Measurements from ENCODE around the gene AP1S1. TPM values are rescaled to one million over a fixed set of nuclear protein-coding genes. Genes with fewer than 3 reads are reported as not detected.
A peak's percentile ranks its signal among the peaks of the same experiment; 100 is the strongest.

Gene AP1S1
- total and polyA plus RNA-seq, 4 donors: 16.8 to 51.2 (median 24.1) TPM

DNA sequence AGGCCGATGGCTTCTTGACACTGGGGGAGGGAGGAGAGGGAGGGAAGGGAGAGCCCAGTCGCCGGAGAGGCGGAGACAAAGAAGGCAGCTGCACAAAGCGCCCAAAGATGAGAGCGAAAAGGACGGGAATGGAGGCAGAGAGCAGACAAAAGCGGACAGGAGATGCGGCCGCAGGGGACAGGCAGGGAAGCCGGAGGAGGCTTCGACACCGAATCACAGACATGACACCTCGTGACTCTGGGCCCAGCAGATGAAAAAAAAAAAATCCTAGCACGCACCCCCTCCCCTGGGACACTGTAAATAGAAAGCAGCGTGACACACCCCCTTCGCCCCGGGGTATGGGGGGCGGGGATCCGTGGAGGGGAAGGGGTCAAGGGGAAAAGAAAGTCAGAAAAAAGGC lies 24.8 kb downstream of the AP1S1 start:
- H3K4me1 ChIP-seq (ENCODE audit: control insufficient read depth in 1 of 2, insufficient read depth in 2 of 2, low read length in 2 of 2): no peaks in the 10 kb centered on the region
- ATAC-seq (ENCODE audit: low FRiP score) (no peak), DNase-seq (no peak)
- no peaks in the 10 kb centered on the region for H3K27me3 ChIP-seq (ENCODE audit: control insufficient read depth in 1 of 2, insufficient read depth in 2 of 2, low read length in 1 of 2)
- H3K36me3 ChIP-seq (ENCODE audit: control insufficient read depth in 1 of 2, insufficient read depth in 2 of 2, low read length in 1 of 2): no peaks in the 10 kb centered on the region
- whole genome bisulfite sequencing, 2 donors: 1 to 2% methylated on average over 18 to 20 of the region's 20 CpGs
- H3K4me3 ChIP-seq (ENCODE audit: low read length in 2 of 2): no peak overlapping the region
- no peaks in the 10 kb centered on the region for H3K9me3 ChIP-seq (ENCODE audit: control insufficient read depth, low read length)
- intact Hi-C loops (cut with DNase I): no loop called here
- H3K27ac ChIP-seq (ENCODE audit: low read depth in 1 of 2, low read length in 2 of 2): no peak overlapping the region

DNA sequence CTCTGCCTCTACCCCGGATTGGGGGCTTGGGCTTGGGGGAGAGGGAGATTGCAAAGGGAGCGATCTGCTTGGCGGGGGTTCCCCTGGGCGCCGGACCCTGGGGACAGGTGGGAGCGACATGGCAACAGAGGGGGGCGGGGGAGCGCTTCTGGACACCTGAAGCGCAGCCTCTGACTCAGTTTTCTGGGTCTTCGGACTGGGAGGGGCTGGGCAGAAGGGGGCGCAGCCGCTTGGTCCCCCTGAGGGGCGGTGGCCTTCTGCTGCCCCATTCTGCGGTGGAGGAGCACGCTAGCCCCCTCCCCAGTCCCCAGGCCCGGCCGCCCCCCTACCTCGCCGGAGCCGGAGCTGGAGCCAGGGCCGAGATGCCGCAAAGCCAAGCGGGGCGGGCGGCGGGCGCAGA lies 25.4 kb downstream of the AP1S1 start:
- H3K9me3 ChIP-seq (ENCODE audit: control insufficient read depth, low read length): no peaks in the 10 kb centered on the region
- H3K4me3 ChIP-seq (ENCODE audit: low read length in 2 of 2): no peak overlapping the region
- H3K4me1 ChIP-seq (ENCODE audit: control insufficient read depth in 1 of 2, insufficient read depth in 2 of 2, low read length in 2 of 2): no peaks in the 10 kb centered on the region
- no peaks in the 10 kb centered on the region for H3K36me3 ChIP-seq (ENCODE audit: control insufficient read depth in 1 of 2, insufficient read depth in 2 of 2, low read length in 1 of 2)
- intact Hi-C loops (cut with DNase I): no loop called here
- no peaks in the 10 kb centered on the region for H3K27me3 ChIP-seq (ENCODE audit: control insufficient read depth in 1 of 2, insufficient read depth in 2 of 2, low read length in 1 of 2)
- DNase-seq: no peak
- ATAC-seq (ENCODE audit: low FRiP score): no peak
- H3K27ac ChIP-seq (ENCODE audit: low read depth in 1 of 2, low read length in 2 of 2): no peak overlapping the region
- WGBS, 2 donors: 0 to 1% methylated on average over 21 to 27 of the region's 27 CpGs

DNA sequence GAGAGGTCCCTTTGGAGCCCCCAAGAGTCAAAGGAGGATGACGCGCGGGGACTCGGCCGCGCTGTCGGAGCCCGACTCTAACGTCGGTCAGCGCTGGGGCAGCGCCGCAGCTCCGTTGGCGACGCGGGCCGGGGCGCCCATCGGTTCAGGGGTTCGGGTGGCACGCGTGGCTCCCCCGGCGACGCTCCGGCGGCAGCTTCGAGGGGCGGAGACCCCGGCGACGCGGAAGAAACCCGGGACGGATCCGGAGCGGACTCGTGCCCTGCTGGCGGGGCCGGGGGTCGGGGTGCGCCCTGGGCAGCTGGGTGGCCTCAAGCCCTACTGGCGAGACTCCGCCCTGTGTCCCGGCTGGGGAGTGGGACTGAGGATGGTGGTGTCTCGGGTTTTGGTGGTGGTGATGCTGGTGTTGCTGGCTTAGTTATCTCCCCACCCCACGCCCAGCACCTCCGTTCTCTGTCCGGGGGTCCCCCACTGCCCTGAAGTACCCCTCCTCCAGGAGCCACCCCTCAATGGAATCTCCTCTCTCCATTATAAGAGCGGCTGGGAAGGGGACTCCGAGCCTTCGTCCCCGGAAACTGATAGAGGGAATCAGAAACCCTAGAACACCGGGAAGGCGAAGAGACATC lies 26.0 kb downstream of the AP1S1 start, which contains the start of gene NAT16:
Gene NAT16, minus strand, starts transcription at position 164 of the 626 bp plus-strand sequence. CDS start 5,486 bp downstream, outside the sequence.
- no peak within 1 kb of the TSS for H3K27ac ChIP-seq (ENCODE audit: low read depth in 1 of 2, low read length in 2 of 2)
- no peaks in the 10 kb centered on the region for H3K4me1 ChIP-seq (ENCODE audit: control insufficient read depth in 1 of 2, insufficient read depth in 2 of 2, low read length in 2 of 2)
- H3K27me3 ChIP-seq (ENCODE audit: control insufficient read depth in 1 of 2, insufficient read depth in 2 of 2, low read length in 1 of 2): no peaks in the 10 kb centered on the region
- H3K4me3 ChIP-seq (ENCODE audit: low read length in 2 of 2): no peak within 1 kb of the TSS
- WGBS, 2 donors: 3 to 4% methylated on average over 43 to 56 of the region's 56 CpGs
- DNase-seq (no peak), ATAC-seq (ENCODE audit: low FRiP score) (no peak)
- H3K9me3 ChIP-seq (ENCODE audit: control insufficient read depth, low read length): no peaks in the 10 kb centered on the region
- no peaks in the 10 kb centered on the region for H3K36me3 ChIP-seq (ENCODE audit: control insufficient read depth in 1 of 2, insufficient read depth in 2 of 2, low read length in 1 of 2)
- intact Hi-C loops (cut with DNase I): no loop called here

DNA sequence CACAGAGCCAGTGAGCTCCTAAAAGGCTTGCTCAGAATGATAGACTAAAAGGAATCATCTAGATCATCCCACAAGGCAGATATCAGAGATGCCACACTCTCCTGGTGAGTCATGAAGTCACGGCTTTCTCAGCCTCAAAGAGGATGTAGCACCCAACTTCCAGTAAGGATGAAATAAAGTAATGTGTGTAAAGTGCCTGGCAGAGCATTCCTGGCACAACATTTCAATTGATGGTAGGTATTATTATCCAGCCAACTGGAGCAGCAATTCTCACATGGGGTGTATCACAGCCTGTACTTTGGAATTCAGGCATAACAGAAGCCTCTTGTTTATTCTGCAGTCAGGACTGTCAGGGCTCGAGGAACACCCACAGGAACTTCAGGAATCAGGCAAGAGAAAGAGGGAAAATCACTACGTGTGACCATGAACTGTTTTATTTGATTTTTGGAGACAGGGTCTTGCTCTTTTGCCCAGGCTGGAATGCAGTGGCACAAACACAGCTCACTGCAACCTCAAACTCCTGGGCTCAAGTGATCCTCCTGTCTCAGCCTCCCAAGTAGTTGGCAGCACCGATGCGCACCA lies 31.1 kb downstream of the AP1S1 start:
- H3K27me3 ChIP-seq (ENCODE audit: control insufficient read depth in 1 of 2, insufficient read depth in 2 of 2, low read length in 1 of 2): no peaks in the 10 kb centered on the region
- H3K36me3 ChIP-seq (ENCODE audit: control insufficient read depth in 1 of 2, insufficient read depth in 2 of 2, low read length in 1 of 2): no peaks in the 10 kb centered on the region
- no peaks in the 10 kb centered on the region for H3K9me3 ChIP-seq (ENCODE audit: control insufficient read depth, low read length)
- H3K27ac ChIP-seq (ENCODE audit: low read depth in 1 of 2, low read length in 2 of 2): no peak overlapping the region
- DNase-seq (no peak), ATAC-seq (ENCODE audit: low FRiP score) (no peak)
- WGBS, 2 donors: 43% methylated on average over 5 of the region's 5 CpGs
- intact Hi-C loops (cut with DNase I): no loop called here
- no peaks in the 10 kb centered on the region for H3K4me1 ChIP-seq (ENCODE audit: control insufficient read depth in 1 of 2, insufficient read depth in 2 of 2, low read length in 2 of 2)
- no peak overlapping the region for H3K4me3 ChIP-seq (ENCODE audit: low read length in 2 of 2)

DNA sequence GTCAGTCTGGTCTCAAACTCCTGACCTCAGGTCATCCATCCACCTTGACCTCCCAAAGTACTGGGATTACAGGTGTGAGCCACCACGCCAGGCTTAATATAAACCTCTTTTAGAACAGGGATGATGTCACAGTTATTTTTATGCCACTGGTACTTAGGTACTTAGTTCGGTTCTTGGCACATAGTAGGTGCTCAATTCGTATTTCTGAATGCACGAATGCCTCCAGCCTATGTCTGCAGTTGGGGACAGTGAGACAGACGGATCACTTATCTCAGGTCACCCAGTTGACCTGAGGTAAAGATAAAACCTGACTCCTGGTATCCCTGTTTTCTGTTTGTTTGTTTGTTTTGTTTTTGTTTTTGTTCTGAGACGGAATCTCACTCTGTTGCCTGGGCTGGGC lies 31.9 kb downstream of the AP1S1 start:
- intact Hi-C loops (cut with DNase I): no loop called here
- no peaks in the 10 kb centered on the region for H3K9me3 ChIP-seq (ENCODE audit: control insufficient read depth, low read length)

DNA sequence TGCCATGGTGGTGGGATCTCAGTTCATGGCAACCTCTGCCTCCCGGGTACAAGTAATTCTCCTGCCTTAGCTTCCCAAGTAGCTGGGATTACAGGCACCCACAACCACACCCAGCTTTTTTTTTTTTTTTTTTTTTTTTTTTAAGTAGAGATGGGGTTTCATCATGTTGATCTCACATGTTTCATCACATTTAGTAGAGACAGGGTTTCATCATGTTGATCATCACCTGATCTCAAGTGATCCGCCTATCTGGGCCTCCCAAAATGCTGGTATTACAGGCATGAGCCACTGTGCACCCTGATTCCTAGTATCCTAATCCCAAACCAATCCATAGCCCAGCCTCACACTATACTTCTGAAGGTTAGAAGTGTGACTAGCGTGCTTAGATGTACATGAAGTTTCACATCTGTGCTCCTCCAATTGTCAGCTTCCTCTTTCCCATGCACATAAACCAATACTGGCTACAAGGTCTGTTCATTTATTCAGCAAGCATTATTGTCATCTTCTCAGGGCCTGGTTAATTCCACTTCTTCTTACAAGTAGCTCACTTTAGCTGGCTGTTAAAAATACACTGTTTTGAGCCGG lies 32.7 kb downstream of the AP1S1 start:
- Histone ChIP-seq H3K4me3 (ENCODE audit: low read length in 2 of 2) (no peak overlapping the region), H3K27me3 (ENCODE audit: control insufficient read depth in 1 of 2, insufficient read depth in 2 of 2, low read length in 1 of 2) (no peaks in the 10 kb centered on the region), H3K9me3 (ENCODE audit: control insufficient read depth, low read length) (no peaks in the 10 kb centered on the region), H3K4me1 (ENCODE audit: control insufficient read depth in 1 of 2, insufficient read depth in 2 of 2, low read length in 2 of 2) (no peaks in the 10 kb centered on the region), H3K27ac (ENCODE audit: low read depth in 1 of 2, low read length in 2 of 2) (no peak overlapping the region), H3K36me3 (ENCODE audit: control insufficient read depth in 1 of 2, insufficient read depth in 2 of 2, low read length in 1 of 2) (no peaks in the 10 kb centered on the region)
- 89 to 90% methylated on average over 4 of the region's 4 CpGs for WGBS, 2 donors
- intact Hi-C loops (cut with DNase I): no loop called here
- DNase-seq (no peak), ATAC-seq (ENCODE audit: low FRiP score) (no peak)

More for the DNA sequence above, 31.9 kb downstream of the AP1S1 start:
- no peak for ATAC-seq (ENCODE audit: low FRiP score)
- 60 to 61% methylated on average over 6 of the region's 6 CpGs for WGBS, 2 donors
- no peaks in the 10 kb centered on the region for H3K36me3 ChIP-seq (ENCODE audit: control insufficient read depth in 1 of 2, insufficient read depth in 2 of 2, low read length in 1 of 2)
- H3K4me1 ChIP-seq (ENCODE audit: control insufficient read depth in 1 of 2, insufficient read depth in 2 of 2, low read length in 2 of 2): no peaks in the 10 kb centered on the region
- H3K27ac ChIP-seq (ENCODE audit: low read depth in 1 of 2, low read length in 2 of 2): no peak overlapping the region
- no peaks in the 10 kb centered on the region for H3K27me3 ChIP-seq (ENCODE audit: control insufficient read depth in 1 of 2, insufficient read depth in 2 of 2, low read length in 1 of 2)
- no peak overlapping the region for H3K4me3 ChIP-seq (ENCODE audit: low read length in 2 of 2)
- no peak for DNase-seq

DNA sequence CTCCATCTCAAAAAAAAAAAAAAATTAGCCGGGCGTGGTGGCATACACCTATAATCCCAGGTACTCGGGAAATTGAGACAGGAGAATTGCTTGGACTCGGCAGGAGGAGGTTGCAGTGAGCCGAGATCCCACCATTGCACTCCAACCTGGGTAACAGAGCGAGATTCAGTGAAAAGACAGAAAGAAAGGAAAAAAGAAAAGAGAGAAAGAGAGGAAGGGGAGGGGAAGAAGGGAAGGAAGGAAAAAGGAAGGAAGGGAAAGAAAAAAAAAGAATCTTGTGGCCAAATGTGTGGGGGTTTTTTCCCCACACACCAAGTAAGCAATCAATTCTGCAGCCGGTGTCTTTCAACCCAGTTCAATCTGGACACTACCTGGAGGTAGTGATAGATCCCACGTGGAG lies 34.8 kb downstream of the AP1S1 start:
- Histone ChIP-seq H3K36me3 (ENCODE audit: control insufficient read depth in 1 of 2, insufficient read depth in 2 of 2, low read length in 1 of 2) (no peaks in the 10 kb centered on the region), H3K9me3 (ENCODE audit: control insufficient read depth, low read length) (no peaks in the 10 kb centered on the region), H3K4me3 (ENCODE audit: low read length in 2 of 2) (no peak overlapping the region), H3K27me3 (ENCODE audit: control insufficient read depth in 1 of 2, insufficient read depth in 2 of 2, low read length in 1 of 2) (no peaks in the 10 kb centered on the region), H3K27ac (ENCODE audit: low read depth in 1 of 2, low read length in 2 of 2) (no peak overlapping the region), H3K4me1 (ENCODE audit: control insufficient read depth in 1 of 2, insufficient read depth in 2 of 2, low read length in 2 of 2) (no peaks in the 10 kb centered on the region)
- intact Hi-C loops (cut with DNase I): no loop called here
- WGBS, 2 donors: 83 to 88% methylated on average over 8 of the region's 8 CpGs
- no peak for DNase-seq
- no peak for ATAC-seq (ENCODE audit: low FRiP score)

DNA sequence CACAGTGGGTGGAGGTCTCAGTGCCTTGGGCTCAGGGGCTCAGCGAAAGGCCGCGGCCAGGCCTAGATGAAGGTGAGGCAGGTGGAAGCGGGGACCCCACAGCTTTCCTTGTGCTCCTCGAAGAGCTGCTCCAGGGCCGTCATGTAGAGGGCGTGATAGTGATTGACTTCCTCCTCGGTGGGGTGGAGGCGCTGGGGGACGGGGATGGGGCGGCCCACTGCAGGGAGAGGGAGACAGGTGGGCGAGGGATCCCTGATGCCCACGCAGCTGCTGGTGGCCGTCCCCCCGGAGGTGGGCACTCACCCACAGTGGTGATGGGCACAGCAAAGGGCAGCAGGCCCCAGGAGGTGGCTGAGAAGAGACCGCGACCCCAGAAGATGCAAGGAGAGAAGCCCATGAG lies 41.6 kb downstream of the AP1S1 start:
- ATAC-seq (ENCODE audit: low FRiP score) (no peak), DNase-seq (no peak)
- Histone ChIP-seq H3K4me3 (ENCODE audit: low read length in 2 of 2) (no peak overlapping the region), H3K4me1 (ENCODE audit: control insufficient read depth in 1 of 2, insufficient read depth in 2 of 2, low read length in 2 of 2) (no peaks in the 10 kb centered on the region), H3K27ac (ENCODE audit: low read depth in 1 of 2, low read length in 2 of 2) (no peak overlapping the region), H3K9me3 (ENCODE audit: control insufficient read depth, low read length) (no peaks in the 10 kb centered on the region), H3K36me3 (ENCODE audit: control insufficient read depth in 1 of 2, insufficient read depth in 2 of 2, low read length in 1 of 2) (no peaks in the 10 kb centered on the region), H3K27me3 (ENCODE audit: control insufficient read depth in 1 of 2, insufficient read depth in 2 of 2, low read length in 1 of 2) (no peaks in the 10 kb centered on the region)
- WGBS, 2 donors: 83 to 89% methylated on average over 17 of the region's 17 CpGs
- intact Hi-C loops (cut with DNase I): no loop called here

DNA sequence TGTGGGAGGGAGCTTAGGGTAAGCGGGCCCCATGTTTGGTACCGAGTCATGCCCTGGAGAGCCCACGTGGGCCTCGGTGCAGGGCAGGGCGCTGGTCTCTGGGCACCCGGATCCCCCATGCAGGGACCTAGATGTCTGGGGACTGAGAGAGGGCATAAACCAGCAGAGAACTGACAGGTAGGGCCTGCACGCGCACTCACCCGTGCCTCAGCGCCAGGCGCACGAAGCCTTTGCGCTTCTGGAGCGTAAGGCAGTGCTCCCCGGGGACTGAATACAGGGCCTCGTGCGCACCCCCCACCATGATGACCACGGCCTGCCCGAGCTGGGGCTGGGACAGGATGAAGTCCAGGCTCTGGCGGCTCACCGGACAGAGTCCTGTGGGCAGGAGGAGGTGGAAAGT lies 43.7 kb downstream of the AP1S1 start:
- peak; percentile 30 for ATAC-seq (ENCODE audit: low FRiP score)
- H3K36me3 ChIP-seq (ENCODE audit: control insufficient read depth in 1 of 2, insufficient read depth in 2 of 2, low read length in 1 of 2): no peaks in the 10 kb centered on the region
- H3K4me3 ChIP-seq (ENCODE audit: low read length in 2 of 2): no peak overlapping the region
- no peaks in the 10 kb centered on the region for H3K4me1 ChIP-seq (ENCODE audit: control insufficient read depth in 1 of 2, insufficient read depth in 2 of 2, low read length in 2 of 2)
- H3K27me3 ChIP-seq (ENCODE audit: control insufficient read depth in 1 of 2, insufficient read depth in 2 of 2, low read length in 1 of 2): no peaks in the 10 kb centered on the region
- 68 to 69% methylated on average over 20 to 21 of the region's 21 CpGs for WGBS, 2 donors
- H3K27ac ChIP-seq (ENCODE audit: low read depth in 1 of 2, low read length in 2 of 2): no peak overlapping the region
- H3K9me3 ChIP-seq (ENCODE audit: control insufficient read depth, low read length): no peaks in the 10 kb centered on the region
- intact Hi-C loops (cut with DNase I): no loop called here
- no peak for DNase-seq
